HG03175 (cell line): ENCODE measurements around the gene PEAR1.

Experiments
- ATAC-seq: cut with Tn5 transposase; IDR thresholded peaks from one replicate; pipeline ENCODE4 v1.9.1; 2021; ENCODE audit warnings: mild to moderate bottlenecking, moderate library complexity; ENCODE audit not compliant: unreplicated experiment

PEAR1 gene

GRCh38 chr1:156882543-156882942, 11.0 kb upstream of the PEAR1 start:
- no peak for ATAC-seq

- no peak for ATAC-seq
Measured at GRCh38 chr1:156883919-156884318, 9.6 kb upstream of the PEAR1 start.

DNA sequence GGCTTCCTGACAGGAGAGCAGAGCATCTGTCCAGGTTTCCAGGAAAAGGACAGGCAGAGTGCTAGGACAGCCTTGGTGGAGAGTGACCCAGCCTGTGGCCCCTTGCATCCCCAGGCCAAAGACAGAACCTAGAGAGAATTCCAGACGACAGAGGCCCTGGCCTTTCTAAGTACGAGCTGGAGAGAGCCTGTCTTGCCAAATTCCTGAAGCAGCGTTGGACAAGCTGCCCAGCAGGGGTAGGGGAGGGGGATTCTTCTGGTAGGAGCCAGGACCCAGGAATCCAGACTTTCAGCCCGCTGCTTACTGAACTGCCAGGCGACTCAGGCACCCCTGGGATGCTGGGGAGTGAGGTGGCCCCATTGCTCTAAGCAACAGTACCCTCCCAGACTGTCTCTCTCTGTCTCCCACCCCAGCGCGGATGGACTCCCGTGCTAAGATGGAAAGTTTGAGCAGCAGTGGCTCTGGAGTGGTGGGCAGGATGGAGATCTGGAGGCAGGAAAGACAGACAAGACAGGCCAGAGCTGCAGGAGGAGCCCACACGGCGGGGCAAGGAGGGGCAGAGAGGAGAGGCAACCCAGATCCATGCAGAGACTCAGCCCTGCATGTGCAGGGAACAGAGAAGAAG, 8.8 kb upstream of the PEAR1 start:
- no peak for ATAC-seq

- ATAC-seq: no peak
Measured at GRCh38 chr1:156885314-156885713, 8.2 kb upstream of the PEAR1 start.

- ATAC-seq: no peak
Measured at GRCh38 chr1:156885880-156886355, 7.6 kb upstream of the PEAR1 start.

DNA sequence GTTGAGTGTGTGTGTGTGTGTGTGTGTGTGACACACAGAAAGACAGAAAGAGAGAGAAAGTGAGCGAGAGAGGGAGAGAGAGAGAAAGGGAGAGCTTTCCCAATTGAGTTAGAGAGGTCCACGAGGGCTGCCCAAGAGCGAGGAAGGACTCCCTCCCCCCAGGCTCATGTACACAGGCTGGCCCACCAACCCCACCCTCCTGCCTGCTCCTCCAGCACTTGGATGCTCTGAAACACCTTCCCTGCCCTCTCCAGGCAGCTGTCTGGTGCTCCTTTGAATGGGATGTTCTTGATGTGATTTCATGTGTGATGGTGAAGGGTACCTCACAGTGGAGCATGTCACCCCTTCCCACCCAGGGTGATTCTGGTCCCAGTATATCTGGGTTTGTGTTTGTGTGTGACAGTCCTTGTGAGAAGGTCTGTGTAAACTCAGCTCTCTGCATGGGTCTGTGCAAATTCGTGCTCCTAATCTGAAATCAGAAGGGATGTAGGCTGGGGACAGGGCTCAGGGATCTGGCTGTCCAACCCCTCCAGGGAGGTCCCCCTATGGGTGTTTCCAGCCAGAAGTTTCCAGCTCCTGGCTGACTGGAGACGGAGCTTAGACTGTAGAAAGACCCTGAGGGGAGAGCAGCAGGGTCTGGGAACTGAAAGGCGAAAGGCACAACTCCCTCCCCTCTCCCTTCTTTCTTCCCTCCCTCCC, 6.8 kb upstream of the PEAR1 start:
- no peak for ATAC-seq

DNA sequence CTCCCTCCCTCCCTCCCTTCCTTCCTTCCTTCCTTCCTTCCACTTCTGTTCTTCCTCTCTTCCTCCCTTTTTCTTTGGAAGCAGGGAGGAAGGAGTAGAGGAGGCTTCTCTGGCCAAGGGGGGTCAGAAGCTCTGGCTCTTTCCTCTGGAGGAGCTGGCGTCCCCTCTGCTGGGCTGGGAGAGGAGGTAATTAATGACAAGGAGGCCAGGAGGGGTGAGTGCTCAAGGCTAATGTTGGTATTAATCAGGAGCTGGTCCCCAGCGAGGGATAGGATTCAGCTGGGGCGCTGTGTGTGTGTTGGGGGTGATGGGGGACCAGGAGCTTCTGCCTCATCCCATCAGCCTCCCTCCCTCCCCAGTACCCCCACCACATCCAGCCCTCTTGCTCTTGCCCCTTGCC, 6.2 kb upstream of the PEAR1 start:
- ATAC-seq: no peak

- no peak for ATAC-seq
Measured at GRCh38 chr1:156887734-156888133, 5.8 kb upstream of the PEAR1 start.

DNA sequence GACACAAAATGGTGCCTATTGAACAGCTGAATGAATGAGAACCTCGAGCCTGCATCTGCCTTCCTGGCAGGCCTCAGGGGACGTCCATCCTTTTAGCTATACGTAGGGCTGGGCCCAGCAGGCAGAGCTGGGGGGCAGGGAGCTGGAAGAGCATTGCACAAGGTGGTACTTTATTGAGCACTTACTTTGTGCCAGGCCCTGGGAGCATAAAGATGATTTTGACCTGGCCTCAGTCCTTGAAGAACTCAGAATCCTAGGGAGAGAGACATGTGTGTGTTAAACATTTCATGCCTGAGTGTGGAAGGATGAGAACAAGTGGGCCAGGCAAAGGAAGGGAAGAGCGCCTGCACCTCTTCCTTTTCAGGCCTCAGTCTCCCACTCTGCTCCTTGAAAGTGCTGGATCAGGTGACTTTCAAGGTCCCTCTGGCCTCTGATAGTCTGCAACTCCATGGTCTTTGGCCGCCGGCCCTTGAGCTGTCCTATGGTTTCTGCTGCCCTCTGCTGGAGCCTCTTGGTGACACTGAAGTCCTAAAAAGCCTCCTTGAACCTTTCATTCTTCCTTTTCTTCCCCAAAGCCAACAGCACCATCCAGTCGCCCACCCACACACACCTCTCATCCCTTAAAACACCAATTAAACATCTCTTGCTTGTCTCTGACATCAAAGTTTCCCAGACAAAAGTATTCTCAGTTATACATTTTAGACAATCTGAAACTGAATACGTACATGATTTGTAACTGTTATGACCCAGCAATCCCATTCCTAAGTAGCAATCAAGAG, 3.5 kb upstream of the PEAR1 start:
- no peak for ATAC-seq

DNA sequence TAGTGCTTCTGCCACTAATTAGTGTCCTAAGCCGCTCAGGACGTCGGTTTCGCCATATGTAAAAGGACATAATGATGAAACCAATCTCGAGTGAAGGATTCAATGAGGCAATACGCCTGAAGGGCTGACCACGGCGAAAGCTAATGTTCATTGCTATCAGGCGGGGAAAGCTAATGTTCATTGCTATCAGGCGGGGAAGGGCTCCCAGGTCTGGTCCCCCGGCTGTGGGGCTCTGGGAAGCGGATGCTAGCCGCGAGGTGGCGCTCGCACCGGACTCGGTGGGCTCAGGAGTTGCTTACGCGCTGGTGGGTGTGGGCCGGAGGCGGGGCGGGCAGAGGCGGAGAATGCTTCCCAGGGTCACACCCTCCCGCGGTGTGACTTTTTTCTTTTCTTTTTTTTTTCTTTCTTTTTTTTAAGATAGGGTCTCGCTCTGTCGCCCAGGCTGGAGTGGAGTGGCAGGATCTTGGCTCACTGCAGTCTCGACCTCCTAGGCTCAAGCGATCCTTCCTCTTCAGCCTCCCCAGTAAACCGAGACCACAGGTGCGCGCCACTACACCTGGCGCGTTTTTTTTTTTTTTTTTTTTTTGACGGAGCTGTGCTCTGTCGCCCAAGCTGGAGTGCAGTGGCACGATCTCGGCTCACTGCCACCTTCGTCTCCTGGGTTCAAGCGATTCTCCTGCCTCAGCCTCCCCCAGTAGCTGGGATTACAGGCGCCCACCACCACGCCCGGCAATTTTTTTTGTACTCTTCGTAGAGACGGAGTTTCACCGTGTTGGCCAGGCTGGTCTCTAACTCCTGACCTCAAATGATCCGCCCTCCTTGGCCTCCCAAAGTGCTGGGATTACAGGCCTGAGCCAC, 1.1 kb upstream of the PEAR1 start:
- ATAC-seq: peak; percentile 69

- ATAC-seq: no peak
Measured at GRCh38 chr1:156894001-156894400, 483 bp downstream of the PEAR1 start.

DNA sequence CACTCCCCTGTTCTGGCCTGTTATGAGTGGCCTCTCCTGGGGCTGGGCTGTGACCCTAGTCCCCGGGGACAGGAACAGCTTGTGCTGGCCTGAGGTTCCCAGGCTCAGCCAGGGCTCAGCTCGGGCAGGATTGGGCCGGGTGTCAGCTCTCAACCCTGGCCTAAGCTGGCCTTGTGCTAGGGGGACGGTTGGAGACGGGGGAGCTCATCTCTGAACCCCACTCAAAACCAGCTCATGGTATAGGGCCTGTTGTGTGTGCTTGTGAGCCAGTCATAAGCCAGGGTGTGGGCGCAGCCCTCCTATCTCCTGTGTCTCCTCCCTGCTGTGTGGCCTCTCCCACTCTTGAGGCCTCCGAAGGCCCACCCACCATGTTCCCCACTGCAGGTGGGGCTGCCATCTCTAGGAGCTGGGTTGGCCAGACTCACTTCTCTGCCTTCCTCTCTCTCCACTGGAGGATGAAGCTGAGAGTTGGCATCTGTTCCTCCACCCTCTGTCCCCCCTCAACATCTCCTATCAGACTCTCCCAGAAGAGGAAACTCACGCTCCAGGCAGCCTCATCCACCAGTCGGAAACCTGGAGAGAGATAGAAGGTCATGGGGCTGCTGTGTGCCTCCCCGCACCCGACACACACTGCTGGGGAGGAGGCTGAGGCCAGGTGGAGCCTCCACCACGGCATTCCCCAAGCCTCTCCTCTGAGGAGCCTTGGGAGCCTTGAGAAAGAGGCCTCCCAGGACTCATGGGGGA, 1.4 kb downstream of the PEAR1 start:
- ATAC-seq: no peak

GRCh38 chr1:156895455-156895812, 1.9 kb downstream of the PEAR1 start:
- ATAC-seq: no peak

DNA sequence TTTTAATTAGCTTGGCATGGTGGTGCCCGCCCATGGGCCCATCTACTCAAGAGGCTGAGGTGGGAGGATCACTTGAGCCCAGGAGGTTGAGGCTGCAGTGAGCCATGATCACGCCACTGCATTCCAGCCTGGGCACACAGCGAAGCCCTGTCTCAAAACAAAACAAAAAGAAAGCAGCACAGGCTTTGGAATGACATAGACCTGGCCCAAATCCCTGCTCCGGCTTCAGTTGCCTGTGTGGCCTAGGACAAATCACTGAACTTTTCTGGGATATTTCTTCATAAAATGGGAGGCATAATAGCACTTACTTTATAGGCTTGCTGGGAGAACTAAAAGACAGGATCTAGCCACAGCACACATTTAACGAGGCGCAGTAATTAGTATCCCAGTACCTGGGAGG, 2.4 kb downstream of the PEAR1 start:
- no peak for ATAC-seq

DNA sequence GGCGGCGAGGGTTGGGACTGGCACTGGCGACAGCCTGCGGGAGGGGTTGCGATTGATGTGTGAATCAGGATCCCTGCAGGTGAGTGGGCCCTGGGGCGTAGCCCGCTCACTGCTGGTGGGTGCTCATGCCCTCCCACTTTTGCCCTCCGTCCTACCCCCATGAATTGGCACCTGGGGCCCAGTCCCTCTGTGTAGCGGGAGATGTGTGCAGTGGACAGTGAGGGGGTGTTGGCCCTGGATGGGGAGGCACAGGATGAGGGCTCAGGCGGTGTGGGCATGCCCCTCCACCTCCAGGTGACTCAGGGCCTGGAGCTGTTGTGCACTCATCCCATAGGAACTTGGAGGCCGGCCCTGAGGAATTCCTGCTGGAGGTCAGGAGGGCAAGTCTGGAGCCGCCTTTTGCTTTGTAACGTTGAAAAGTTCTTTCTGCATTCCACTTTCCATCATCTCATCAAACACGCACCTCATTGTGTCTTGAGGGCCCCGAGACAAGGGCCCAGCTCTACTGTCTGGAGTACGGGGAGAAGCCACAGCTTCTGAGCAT, 3.0 kb downstream of the PEAR1 start:
- ATAC-seq: no peak

- no peak for ATAC-seq
Measured at GRCh38 chr1:156897078-156897825, 3.7 kb downstream of the PEAR1 start.

DNA sequence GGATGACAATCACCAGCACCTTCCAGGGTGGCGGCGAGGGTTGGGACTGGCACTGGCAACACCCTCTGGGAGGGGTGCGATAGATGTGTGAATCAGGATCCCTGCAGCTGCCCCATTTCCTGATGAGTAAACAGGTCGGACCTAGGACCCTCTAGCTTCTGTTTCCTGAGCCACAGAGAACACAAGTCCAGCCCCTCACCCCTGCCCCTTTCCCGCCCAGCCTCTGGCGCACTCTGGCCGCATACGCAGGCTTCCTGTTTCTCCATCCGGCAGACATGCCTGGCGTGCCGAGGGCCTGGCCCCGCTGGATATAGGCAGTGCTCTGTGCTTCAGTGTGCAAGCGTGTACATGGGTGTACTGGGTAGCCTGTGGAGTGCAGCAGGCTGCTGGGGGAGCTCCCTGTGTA, 4.6 kb downstream of the PEAR1 start:
- ATAC-seq: no peak

DNA sequence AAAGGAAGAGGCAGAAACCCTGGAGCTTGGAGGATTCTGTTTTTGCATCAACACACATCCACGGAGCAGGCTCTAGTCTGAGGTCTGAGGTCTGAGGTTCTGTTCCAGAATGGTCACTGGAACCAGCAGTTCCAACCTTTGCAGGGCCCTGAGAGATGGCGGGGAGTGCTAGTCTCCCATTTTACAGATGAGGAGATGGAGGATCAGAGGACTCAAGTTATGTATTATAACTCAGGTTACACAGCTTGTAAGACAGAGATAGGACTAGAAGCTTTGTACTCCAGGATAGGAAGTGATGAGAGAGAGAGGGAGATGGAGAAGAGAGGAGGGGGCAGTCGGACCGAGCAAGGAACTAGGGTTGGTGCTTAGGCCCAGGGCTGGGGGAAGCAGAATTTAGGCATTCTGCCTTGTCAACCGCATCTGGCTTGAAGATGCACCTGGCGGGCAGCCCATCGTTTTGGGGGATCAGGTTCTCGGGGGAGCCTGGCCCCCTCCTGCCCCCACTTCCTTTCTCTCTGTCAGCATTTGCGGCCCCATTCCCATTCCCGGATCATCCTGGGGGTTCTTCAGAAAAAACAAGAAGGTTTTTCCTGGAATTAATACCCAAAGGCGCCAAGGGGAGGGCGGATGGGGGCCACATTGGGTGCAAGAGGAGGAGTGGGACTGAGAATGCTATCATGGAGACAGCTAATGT, 5.6 kb downstream of the PEAR1 start:
- no peak for ATAC-seq
